Measurements from ENCODE around the gene RAB11FIP2.

GRCh38 chr10:117960345-117960935, 86.3 kb downstream of the RAB11FIP2 start:
- no peak for TF ChIP-seq POLR2A (IDR thresholded peaks at IDR 0.05)
- TF ChIP-seq, protein P1, sequence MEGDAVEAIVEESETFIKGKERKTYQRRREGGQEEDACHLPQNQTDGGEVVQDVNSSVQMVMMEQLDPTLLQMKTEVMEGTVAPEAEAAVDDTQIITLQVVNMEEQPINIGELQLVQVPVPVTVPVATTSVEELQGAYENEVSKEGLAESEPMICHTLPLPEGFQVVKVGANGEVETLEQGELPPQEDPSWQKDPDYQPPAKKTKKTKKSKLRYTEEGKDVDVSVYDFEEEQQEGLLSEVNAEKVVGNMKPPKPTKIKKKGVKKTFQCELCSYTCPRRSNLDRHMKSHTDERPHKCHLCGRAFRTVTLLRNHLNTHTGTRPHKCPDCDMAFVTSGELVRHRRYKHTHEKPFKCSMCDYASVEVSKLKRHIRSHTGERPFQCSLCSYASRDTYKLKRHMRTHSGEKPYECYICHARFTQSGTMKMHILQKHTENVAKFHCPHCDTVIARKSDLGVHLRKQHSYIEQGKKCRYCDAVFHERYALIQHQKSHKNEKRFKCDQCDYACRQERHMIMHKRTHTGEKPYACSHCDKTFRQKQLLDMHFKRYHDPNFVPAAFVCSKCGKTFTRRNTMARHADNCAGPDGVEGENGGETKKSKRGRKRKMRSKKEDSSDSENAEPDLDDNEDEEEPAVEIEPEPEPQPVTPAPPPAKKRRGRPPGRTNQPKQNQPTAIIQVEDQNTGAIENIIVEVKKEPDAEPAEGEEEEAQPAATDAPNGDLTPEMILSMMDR (IDR thresholded peaks at IDR 0.05) = no peak

Data from stomach (tissue), 4 donors.